A673 (cell line): Measurements from ENCODE around the gene ZC3HAV1. TPM values are rescaled to one million over a fixed set of nuclear protein-coding genes. Genes with fewer than 3 reads are reported as not detected.
A peak's percentile ranks its signal among the peaks of the same experiment; 100 is the strongest.

Experiments
- BruUV-seq: library from RNA; stranded (reverse); fragments of 400-500 nt; replicated peaks from 2 replicates; lab custom pipeline; 2021; lab: Mats Ljungman, UMichigan
- CTCF ChIA-PET: fragments of 300-600 bp; sonication (Branson Sonifier 250); formaldehyde crosslinking; loops from one replicate; lab custom pipeline; 2022; ENCODE audit warnings: antibody characterized with exemption; lab: Charles Lee
- POLR2A ChIA-PET: fragments of 300-600 bp; sonication (Branson Sonifier 250); formaldehyde crosslinking; loops from one replicate; lab custom pipeline; 2022; ENCODE audit warnings: antibody characterized with exemption; ENCODE audit not compliant: low non-redundant PET; lab: Charles Lee
- DNase-seq: peaks from one replicate; pipeline ENCODE4 v3.0.0-alpha.2; 2015; ENCODE audit warnings: low spot score
- H3K27ac ChIP-seq: fragments of 200-600 bp; sonication (generic); 2 replicates; pipeline ENCODE4 v1.5.1; 2016; ENCODE audit warnings: mixed run types, low read depth, mild to moderate bottlenecking, mixed read lengths, antibody characterized with exemption, low read length; ENCODE audit not compliant: poor library complexity, severe bottlenecking
- H3K27me3 ChIP-seq: fragments of 200-600 bp; sonication (generic); replicated peaks from 2 replicates; pipeline ENCODE4 v1.6.1; 2017; ENCODE audit warnings: mixed run types, low read depth, mild to moderate bottlenecking, mixed read lengths, antibody characterized with exemption, low read length; ENCODE audit not compliant: insufficient read depth, poor library complexity
- H3K36me3 ChIP-seq: fragments of 200-600 bp; sonication (generic); 2 replicates; pipeline ENCODE4 v1.6.1; 2016; ENCODE audit warnings: mixed run types, mild to moderate bottlenecking, mixed read lengths, antibody characterized with exemption, low read length; ENCODE audit not compliant: insufficient read depth, poor library complexity, severe bottlenecking
- H3K4me1 ChIP-seq: fragments of 200-600 bp; sonication (generic); 2 replicates; pipeline ENCODE4 v1.6.1; 2017; ENCODE audit warnings: mixed run types, mild to moderate bottlenecking, mixed read lengths, antibody characterized with exemption, low read length; ENCODE audit not compliant: insufficient read depth, poor library complexity, severe bottlenecking
- H3K4me3 ChIP-seq: fragments of 200-600 bp; sonication (generic); 2 replicates; pipeline ENCODE4 v1.5.1; 2016; ENCODE audit warnings: low read depth, mixed run types, mild to moderate bottlenecking, mixed read lengths, low read length; ENCODE audit not compliant: poor library complexity, severe bottlenecking
- H3K9me3 ChIP-seq: fragments of 200-600 bp; sonication (generic); 2 replicates; pipeline ENCODE4 v1.6.1; 2016; ENCODE audit warnings: mixed run types, low read depth, mild to moderate bottlenecking, mixed read lengths, antibody characterized with exemption, low read length; ENCODE audit not compliant: poor library complexity, severe bottlenecking
- EZH2 ChIP-seq: fragments of 200-600 bp; sonication (generic); IDR thresholded peaks from 2 replicates; pipeline ENCODE4 v1.6.1; 2017; ENCODE audit warnings: borderline replicate concordance, low read depth, mild to moderate bottlenecking, mixed read lengths, antibody characterized with exemption, low read length; ENCODE audit not compliant: poor library complexity, severe bottlenecking
- intact Hi-C: fragments of 100-400 bp; cut with micrococcal nuclease; formaldehyde crosslinking; loops from one replicate; pipeline ENCODE4 v1.10.0; 2022; ENCODE audit not compliant: unreplicated experiment
- total RNA-seq: library from RNA; stranded (reverse); gene quantifications from 2 replicates; pipeline ENCODE4 v1.2.3, GENCODE V29; 2021
- TF ChIP-seq, protein P1 (sequence below): fragments of 300-800, 200-600 bp; sonication (generic); conservative IDR thresholded peaks from 2 replicates; pipeline ENCODE4 v1.5.1; 2017; ENCODE audit warnings: low read depth, mild to moderate bottlenecking, antibody characterized with exemption, low read length, moderate library complexity, mixed read lengths

The ZC3HAV1 gene
- total RNA-seq, 1 experiment from 2014 or later: 16.9 TPM

DNA sequence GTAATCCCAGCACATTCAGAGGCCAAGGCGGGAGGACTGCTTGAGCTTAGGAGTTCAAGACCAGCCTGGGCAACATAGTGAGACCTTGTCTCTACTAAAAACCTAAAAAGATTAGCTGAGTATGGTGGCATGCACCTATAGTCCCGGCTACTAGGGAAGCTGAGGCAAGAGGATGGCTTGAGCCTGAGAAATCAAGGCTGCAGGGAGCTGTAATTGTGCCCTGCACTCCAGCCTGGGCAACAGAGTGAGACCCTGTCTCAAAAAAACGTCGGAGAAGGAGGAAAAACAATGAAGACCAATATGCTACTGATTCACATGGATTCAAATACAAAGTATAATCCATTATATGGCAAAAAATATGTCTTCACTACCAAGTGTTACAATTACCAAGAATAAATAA, 87.2 kb downstream of the ZC3HAV1 start:
- Histone ChIP-seq H3K4me3 (no peak overlapping the region), H3K36me3 (peaks cover 57% of the 10 kb centered on the region), H3K4me1 (no peaks in the 10 kb centered on the region), H3K27ac (no peak overlapping the region), H3K27me3 (no peaks in the 10 kb centered on the region), H3K9me3 (no peaks in the 10 kb centered on the region)
- CTCF ChIA-PET: interaction anchor here (0.6 kb wide), 1 partner anchor 76 kb away, joined by 4 read pairs; no protein-coding TSS in a partner anchor
- intact Hi-C loops: no loop called here
- TF ChIP-seq, protein P1, sequence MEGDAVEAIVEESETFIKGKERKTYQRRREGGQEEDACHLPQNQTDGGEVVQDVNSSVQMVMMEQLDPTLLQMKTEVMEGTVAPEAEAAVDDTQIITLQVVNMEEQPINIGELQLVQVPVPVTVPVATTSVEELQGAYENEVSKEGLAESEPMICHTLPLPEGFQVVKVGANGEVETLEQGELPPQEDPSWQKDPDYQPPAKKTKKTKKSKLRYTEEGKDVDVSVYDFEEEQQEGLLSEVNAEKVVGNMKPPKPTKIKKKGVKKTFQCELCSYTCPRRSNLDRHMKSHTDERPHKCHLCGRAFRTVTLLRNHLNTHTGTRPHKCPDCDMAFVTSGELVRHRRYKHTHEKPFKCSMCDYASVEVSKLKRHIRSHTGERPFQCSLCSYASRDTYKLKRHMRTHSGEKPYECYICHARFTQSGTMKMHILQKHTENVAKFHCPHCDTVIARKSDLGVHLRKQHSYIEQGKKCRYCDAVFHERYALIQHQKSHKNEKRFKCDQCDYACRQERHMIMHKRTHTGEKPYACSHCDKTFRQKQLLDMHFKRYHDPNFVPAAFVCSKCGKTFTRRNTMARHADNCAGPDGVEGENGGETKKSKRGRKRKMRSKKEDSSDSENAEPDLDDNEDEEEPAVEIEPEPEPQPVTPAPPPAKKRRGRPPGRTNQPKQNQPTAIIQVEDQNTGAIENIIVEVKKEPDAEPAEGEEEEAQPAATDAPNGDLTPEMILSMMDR: no peak
- no peak for TF ChIP-seq EZH2
- DNase-seq: no peak
- BruUV-seq: no TSS peak
- POLR2A ChIA-PET: no interaction called here

DNA sequence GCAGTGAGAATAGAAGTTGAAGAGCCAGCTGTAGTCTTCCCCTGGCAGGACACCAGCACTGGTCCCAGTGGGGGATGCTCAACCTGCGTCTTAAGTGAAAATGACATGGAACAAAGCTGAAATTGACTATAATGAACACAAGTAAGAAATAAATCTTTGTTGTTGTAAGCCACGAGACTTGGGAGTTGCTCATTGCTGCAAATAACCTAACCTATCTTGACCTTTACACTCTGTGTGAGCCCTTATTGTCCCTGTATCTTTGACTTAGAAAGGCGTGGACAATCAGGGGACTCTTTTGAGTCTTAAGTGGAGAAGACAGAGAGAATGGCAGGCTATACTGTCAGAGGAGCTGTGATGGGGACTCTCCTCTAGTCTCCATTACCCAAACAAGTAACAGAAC, 90.6 kb downstream of the ZC3HAV1 start:
- Histone ChIP-seq H3K4me1 (no peaks in the 10 kb centered on the region), H3K27ac (no peak overlapping the region), H3K9me3 (no peaks in the 10 kb centered on the region), H3K27me3 (no peaks in the 10 kb centered on the region), H3K36me3 (peaks cover 29% of the 10 kb centered on the region), H3K4me3 (no peak overlapping the region)
- no peak for TF ChIP-seq EZH2
- TF ChIP-seq, protein P1: no peak
- no peak for DNase-seq
- no TSS peak for BruUV-seq
- POLR2A ChIA-PET: no interaction called here
- CTCF ChIA-PET: no interaction called here
- intact Hi-C loops: no loop called here

- H3K27me3 ChIP-seq: no peaks in the 10 kb centered on the region
- BruUV-seq: no TSS peak
- ChIA-PET POLR2A (no interaction called here), CTCF (interaction anchor here (0.5 to 1.7 kb wide), 7 partner anchors 41 to 307 kb away, joined by 3 to 16 read pairs (median 4); no protein-coding TSS in a partner anchor)
- H3K9me3 ChIP-seq: no peaks in the 10 kb centered on the region
- H3K36me3 ChIP-seq: peaks cover 14% of the 10 kb centered on the region
- H3K4me1 ChIP-seq: no peaks in the 10 kb centered on the region
- intact Hi-C loops: loop anchor here (1.0 kb wide), 1 partner anchor 58 kb away; no protein-coding TSS in a partner anchor
- H3K4me3 ChIP-seq: no peak overlapping the region
- H3K27ac ChIP-seq: no peak overlapping the region
- TF ChIP-seq, protein P1: peak; percentile 82
- TF ChIP-seq EZH2: no peak
- DNase-seq: peak; percentile 83
Observed at GRCh38 chr7:139016931-139017511, 92.5 kb downstream of the ZC3HAV1 start.
